NCI-H128 (cell line): ENCODE data around the gene DDX11.
"Not testable (repeated sequence)": the region's sequence is repeated elsewhere in the genome, so short reads cannot be mapped to it uniquely, and the experiment has no call there.

Experiments used
- DNase-seq: peaks from one replicate; lab custom pipeline; 2025; ENCODE audit not compliant: unreplicated experiment; lab: John Stamatoyannopoulos, UW

Gene DDX11

DNA sequence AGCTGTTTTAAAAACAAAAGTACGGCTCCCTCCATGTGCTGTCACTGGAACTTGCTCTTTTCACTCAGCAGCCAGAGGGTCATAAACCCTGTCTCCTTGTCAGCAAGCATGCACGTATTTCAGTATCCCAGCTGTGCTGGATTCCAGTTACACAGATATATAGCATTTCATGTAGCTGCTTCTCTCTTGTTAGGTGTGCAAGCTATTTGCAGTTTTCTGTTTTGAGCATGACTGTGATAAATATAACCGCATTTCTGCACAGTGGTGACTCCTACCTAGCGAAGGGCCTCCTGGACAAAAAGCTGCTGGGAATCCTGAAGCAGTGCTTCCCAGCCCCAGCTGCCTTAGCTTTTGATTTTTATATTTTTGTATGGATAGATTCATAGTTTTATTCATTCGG is 24.7 kb downstream of the DDX11 start:
- not testable (repeated sequence) for DNase-seq

DNA sequence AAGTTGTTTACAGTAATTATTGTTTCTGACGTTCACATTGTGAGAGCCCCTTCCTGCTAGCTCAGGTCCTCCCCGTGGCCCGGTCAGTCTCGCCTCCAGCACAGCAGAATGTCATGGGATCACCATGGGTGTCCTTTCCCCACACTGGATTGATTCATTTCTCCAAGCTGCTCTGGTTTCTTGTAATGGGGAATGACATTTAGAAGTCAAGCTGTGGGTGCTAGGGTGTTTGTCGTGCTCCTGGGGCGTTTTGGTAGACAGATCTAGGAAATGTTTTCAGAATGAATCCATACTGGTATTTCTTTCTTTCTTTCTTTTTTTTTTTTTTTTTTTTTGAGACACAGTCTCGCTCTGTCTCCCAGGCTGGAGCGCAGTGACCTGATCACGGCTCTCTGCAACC is 25.1 kb downstream of the DDX11 start:
- not testable (repeated sequence) for DNase-seq

DNA sequence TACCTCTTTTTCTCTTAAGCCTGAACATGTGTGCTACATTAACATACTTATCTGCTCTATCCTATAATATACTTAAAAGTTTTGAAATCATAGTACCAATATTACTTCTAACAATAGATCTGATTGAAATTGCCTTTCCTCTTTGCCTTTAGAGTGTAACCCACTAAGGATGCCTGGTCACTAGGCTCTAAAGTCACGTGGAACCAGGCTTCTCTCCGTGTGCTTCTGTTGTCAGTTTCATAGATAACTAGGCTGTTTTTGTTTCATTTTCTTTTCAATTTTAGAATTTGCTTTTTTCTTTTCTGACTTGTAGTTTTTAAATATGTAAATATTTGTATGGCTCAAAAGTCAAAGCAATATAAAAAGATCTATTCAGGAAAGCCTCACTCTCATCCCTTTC is 25.8 kb downstream of the DDX11 start:
- not testable (repeated sequence) for DNase-seq

DNA sequence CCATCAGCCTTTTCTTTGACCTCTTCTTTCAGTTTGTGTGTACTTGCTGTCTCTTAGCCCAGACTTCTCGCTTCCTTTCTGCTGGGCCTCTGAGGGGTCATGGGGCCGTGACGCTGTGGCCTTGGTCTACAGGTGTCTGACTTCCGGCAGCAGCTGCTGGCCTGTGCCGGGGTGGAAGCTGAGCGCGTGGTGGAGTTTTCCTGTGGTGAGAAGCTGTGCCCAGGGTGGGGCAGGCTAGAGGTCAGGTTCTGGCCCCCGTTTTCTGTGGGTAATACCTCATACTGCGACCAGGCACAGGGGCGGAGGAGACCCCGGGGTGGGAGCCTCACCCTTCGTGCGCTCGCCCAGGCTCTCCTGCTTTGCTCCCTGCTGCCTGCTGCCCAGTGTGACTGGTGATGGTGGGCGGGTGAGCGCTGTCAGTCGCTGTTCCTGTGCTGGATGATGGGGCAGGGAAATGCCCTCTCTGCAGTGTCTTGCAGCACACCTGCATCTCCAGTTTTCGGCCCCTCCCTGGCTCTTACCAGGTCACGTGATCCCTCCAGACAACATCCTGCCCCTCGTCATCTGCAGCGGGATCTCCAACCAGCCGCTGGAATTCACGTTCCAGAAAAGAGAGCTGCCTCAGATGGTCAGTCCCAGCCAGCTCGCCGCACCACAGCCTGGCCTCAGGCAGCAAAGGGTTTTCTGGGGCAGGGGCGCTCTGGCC is 27.0 kb downstream of the DDX11 start:
- DNase-seq, result not testable (repeated sequence)

DNA sequence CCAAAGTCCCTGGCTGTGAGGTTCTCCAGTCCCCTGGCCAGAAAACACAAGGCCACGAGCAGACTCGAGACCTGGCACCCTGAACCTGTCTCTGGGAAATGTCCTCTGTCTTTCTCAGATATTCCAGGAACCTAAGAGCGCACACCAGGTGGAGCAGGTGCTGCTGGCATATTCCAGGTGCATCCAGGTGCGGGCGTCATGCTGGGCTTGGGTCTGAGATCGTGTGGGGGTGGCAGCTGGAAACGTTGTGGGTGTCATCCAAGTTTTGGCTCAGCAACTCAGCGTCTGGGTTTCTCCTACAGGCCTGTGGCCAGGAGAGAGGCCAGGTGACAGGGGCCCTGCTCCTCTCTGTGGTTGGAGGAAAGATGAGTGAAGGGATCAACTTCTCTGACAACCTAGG is 28.5 kb downstream of the DDX11 start:
- DNase-seq, result not testable (repeated sequence)

DNA sequence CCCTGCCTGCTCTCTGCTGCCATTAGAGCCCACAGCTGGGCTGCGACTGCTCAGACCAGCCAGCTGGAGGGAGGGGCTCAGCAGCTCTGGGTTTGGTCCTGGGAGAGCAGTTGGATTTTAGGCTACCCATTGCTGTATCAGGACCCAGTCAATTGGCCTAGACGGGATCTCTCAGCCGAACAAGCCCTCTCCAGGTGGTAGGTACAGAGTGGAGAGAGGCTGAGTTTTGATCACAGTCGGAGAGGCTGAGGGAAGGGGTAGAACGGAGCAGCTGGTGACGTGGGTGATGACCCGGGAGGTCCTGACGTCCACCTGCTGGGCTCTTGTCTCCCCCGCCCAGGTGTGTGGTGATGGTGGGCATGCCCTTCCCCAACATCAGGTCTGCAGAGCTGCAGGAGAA is 28.9 kb downstream of the DDX11 start:
- DNase-seq, result not testable (repeated sequence)

DNA sequence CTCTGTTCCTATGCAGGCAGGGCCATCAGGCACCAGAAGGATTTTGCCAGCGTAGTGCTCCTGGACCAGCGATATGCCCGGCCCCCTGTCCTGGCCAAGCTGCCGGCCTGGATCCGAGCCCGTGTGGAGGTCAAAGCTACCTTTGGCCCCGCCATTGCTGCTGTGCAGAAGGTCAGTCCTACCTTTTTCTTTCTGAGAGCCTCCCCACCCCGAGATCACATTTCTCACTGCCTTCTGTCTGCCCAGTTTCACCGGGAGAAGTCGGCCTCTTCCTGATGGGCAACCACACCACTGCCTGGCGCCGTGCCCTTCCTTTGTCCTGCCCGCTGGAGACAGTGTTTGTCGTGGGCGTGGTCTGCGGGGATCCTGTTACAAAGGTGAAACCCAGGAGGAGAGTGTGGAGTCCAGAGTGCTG is 29.9 kb downstream of the DDX11 start:
- DNase-seq, result peak; percentile 42

DNA sequence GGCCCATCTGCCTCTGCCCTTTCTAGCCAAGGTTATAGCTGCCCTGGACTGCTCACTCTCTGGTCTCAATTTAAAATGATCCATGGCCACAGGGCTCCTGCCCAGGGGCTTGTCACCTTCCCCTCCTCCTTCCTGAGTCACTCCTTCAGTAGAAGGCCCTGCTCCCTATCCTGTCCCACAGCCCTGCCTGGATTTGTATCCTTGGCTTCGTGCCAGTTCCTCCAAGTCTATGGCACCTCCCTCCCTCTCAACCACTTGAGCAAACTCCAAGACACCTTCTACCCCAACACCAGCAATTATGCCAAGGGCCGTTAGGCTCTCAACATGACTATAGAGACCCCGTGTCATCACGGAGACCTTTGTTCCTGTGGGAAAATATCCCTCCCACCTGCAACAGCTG is 30.6 kb downstream of the DDX11 start:
- DNase-seq, result not testable (repeated sequence)

DNA sequence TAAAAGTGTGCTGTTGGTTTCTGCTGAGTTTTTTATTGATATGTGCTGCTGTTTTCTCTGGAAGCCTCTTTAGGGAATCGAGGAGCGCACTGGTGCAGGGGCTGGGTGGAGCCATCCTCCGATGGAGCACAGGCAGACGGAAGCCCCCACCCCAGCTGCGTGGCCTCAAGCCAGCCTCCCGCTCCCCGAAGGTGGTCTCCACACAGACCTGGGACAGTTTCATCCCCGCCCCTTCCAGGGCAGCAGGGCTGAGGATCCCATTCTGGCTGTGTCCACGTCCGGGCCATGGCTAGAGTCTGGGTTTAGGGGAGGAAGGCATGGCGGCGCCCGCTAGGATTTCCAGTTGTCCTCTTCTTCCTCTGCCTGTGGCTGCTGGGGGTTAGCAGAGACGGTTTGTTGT is 31.1 kb downstream of the DDX11 start:
- DNase-seq, result not testable (repeated sequence)

DNA sequence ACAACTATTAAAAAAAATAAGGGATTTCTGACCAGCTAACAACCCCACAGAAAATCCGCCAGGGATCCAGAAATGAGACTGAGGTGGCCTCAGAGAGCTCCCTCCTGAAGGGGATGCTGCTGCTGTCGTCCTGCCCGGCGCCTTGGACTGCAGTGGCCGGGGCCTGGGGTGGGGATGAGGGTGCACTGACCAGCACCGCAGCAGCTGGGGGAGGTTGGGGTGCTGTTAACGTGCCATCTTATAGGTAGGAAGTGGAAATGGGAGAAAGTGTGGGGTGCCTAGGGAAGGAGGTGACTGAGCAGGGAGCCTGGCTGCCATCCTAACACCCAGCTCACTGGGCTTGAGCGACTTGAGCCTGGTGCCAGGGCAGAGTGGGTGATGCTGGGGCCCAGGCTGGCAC is 32.0 kb downstream of the DDX11 start:
- DNase-seq, result no peak

DNA sequence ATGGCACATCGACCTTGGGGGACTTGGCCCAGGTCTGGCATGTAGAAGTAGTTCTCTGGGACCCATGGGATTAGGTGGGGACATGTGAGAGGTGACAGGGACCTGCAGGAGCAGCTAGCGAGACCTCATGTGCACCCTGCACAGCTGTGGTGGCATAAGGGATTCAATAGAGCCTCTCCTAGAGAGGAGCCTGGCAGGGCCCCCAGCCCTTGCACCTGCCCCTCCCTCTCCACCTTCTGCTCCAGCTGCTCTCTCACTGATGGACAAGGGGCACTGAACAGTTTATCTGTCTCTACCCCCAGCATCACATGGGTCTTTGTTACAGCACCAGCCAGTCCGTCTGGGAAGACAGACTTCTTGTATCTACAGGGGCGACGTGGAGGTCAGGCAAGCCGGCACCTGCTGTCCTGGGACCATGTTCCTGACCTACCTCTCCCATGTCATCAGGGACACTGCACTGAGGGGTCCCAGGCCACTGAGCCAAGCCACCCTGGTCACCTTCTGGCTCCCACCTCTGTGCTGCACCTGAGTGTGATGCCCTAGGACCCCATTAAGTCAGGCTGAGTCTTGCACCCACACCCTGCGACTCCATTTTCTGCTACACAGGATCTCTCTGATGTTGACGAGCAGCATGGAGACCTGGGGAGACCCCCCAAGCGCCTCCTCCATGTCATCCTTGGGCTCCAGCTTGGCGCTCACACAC is 32.6 kb downstream of the DDX11 start:
- no peak for DNase-seq

DNA sequence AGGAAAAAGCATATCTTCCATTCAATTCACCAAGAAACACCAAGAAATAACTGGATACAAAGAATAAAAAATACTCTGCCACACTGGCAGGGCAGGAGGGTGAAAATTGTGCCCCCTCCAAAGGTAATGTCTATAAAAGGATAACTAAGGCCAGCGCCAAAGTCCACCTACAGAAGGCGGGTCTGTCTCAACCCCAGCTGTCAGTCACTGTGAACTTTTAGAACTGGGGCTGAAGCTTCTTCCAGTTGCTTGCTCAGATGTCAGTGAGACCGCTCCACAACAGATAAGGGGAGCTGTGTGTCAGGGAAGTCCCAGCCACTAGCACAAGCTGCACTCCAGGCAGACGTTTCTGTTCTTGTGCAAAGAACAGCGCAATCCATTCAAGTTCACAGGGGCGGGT is 36.1 kb downstream of the DDX11 start:
- not testable (repeated sequence) for DNase-seq

DNA sequence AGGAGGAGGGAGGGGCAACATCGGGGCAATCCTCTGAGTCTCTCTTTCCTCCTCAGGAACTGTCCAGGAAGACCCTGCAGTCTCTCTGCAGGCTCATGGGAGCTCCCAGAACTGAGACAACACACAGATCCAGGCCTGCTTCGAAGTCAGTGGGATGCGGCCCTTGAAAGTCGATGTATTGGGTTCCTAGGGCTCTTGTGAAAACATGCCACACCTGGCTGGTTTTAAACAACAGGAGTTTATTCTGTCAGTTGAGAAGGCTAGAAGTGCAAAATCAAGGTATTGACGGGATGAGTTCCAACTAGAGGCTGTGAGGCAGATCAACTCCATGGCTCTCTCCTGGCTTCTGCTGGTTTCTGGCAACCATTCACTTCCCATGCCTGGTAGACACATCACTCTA is 36.6 kb downstream of the DDX11 start:
- not testable (repeated sequence) for DNase-seq

DNA sequence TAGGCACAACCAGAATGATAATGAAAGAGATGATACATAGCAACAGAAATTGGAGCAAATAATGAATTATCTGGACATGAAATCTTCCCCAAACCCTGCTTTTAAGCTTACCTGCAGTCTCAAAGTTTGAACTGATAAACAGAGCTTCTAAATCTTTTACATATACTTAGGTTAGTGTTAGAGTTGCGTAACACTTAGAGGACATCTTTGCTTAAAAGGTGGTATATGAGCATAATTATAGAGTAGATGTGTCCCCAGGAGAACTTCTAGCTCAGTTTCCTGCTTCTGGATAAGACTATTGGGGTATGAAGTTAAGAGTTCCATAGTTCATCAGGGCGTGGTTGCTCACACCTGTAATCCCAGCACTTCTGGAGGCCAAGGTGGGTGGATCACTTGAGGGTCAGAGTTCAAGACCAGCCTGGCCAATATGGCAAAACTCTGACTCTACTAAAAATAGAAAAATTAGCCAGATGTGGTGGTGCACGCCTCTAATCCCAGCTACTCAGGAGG is 41.5 kb downstream of the DDX11 start:
- not testable (repeated sequence) for DNase-seq

DNA sequence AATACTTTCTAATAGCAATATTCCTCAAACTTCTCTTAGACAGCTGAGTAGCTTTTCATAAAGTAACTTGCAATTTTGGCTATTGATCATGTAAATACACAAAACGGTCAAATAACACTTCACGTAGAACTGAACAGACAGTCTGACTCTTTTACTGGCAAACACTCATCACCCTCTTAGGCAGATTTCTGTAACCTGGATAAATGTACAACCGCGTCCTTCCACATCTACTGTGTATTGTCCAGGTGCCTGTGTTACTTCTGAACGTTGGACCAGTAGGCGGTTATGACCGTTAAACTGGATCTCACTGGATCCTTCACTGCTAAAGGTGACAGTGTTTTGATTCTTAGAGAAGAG is 43.2 kb downstream of the DDX11 start:
- not testable (repeated sequence) for DNase-seq

DNA sequence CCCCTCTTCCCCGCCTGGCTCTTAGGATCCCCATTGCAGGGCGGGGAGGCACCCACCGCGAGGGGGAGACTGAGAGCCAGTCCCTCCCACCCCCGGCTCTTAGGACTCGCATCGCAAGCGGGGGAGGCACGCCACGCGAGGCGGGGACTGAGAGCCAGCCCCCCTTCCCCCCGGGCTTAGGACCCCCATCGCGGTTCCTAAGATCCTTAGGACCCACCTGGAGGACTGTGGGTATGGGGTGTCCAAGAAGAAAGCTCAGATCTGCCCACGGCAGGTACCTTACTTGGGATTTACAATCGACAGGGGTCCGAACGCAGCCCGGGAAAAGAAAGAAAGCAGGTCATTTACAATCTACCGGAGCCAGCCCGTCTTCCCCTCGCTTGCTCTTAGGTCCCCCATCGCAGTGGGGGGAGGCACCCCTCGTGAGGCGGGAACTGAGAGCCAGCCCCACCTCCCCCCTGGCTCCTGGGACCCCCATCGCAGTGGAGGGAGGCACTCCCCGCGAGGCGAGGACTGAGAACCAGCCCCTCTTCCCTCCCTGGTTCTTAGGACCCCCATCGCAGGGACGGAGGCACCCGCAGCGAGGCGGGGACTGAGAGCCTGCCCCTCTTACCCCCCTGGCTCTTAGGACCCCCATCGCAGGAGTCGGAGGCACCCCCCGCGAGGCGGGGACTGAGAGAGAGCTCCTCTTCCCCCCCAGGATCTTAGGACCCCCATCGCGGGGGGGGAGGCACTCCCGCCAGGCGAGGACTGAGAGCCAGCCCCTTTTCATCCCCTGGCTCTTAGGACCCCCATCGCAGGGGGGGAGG is 43.7 kb downstream of the DDX11 start:
- peak; percentile 84 for DNase-seq

DNA sequence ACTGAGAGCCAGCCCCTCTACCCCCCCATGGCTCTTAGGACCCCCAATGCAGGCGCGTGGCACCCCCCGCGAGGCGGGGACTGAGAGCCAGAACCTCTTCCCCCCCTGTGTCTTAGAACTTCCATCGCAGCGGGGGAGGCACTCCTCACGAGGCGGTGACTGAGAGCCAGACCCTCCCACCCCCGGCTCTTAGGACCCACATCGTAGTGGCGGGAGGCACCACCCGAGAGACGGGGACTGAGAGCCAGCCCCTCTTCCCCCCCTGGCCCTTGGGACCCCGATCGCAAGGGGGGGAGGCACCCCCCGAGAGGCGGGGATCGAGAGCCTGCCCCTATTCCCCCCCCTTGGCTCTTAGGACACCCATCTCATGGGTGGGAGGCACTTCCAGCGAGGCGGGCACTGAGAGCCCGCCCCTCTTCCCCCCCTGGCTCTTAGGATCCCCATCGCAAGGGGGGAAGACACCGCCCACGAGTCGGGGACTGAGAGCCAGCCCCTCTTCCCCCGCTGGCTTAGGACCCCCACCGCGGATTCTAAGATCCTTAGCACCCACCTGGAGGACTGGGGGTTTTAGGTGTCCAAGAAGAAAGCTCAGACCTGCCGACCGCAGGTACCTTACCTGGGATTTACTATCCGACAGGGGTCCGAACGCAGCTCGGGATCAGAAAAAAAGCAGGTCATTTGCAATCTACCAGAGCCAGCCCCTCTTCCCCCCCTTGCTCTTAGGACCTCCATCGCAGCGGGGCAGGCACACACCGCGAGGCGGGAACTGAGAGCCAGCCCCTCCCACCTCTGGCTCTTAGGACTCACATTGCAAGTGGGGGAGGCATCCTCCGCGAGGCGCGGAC is 44.9 kb downstream of the DDX11 start:
- DNase-seq, result peak; percentile 63

DNA sequence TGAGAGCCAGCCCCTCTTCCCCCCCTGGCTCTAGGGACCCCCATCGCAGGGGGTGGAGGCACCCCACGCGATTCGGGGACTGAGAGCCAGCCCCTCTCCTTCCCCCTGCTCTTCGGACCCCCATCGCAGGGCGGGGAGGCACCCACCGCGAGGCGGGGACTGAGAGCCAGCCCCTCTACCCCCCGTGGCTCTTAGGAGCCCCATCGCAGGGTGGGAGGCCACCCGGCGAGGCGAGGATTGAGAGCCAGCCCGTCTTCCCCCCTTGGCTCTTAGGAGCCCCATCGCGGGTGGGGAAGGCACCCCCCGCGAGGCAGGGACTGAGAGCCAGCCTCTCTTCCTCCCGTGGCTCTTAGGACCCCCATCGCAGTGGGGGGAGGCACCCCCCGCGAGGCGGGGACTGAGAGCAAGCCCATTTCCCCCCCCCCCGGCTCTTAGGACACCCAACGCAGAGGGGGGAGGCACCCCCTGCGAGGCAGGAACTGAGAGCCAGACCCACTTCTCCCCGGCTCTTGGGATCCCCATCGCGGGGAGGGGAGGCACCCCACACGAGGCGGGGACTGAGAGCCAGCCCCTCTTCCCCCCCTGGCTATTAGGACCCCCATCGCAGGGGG is 45.6 kb downstream of the DDX11 start:
- DNase-seq, result no peak

DNA sequence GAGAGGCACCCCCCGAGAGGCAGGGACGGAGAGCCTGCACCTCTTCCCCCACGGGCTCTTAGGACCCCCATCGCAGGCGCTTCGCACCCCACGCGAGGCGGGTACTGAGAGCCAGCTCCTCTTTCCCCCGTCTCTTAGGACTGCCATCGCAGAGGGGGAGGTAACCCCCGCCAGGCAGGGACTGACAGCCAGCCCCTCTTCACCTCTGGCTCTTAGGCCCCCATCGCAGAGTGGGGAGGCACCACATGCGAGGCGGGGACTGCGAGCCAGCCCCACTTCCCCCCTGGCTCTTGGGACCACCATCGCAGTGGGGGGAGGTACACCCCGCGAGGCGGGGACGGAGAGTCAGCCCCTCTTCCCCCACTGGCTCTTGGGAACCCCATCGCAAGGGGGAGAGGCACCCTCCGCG is 46.1 kb downstream of the DDX11 start:
- no peak for DNase-seq

DNA sequence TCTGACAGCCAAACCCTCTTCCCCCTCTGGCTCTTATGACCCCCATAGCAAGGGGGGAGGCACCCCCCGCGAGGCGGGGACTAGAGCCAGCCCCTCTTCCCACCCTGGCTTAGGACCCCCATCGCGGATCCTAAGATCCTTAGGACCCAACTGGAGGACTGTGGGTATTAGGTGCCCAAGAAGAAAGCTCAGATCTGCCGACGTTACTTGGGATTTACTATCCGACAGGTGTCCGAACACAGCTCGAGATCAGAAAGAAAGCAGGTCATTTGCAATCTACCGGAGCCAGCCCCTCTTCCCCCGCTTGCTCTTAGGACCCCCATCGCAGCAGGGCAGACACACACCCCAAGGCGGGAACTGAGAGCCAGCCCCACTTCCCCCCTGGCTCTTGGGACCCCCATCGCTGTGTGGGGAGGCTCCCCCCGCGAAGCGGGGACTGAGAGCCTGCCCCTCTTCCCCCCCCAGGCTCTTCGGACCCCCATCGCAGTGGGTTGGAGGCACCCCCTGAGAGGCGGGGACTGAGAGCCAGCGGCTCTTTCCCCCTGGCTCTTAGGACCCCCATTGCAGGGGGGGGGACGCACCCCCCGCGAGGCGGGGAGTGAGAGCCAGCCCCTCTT is 46.8 kb downstream of the DDX11 start:
- DNase-seq, result no peak
